KG1 (cell line): Measurements from ENCODE around the gene ZER1.
"Not testable (repeated sequence)": the region's sequence is repeated elsewhere in the genome, so short reads cannot be mapped to it uniquely, and the experiment has no call there.

Source experiments
- DNase-seq: peaks from one replicate; lab custom pipeline; 2025; lab: John Stamatoyannopoulos, UW

Gene ZER1

DNA sequence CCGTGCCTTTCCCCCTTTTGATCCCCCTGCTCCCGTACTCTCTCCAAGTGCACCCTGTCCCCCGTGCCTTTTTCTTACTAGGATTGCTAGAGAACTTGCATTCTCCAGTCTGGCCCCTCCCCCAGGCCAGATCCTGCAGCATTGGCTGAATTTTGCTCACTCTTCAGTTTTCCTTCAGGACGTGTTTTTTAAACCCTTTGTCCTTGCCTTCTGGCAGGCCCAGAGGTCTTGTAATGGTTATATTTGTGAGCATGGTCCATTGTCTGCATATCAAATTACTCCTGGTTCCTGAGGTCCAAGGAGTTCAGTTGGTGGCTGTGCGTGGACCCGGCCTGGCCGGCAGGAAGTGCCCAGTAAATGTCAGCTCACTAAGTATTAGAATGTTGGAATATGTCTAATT, 15.9 kb upstream of the ZER1 start:
- no peak for DNase-seq

- peak; percentile 64 for DNase-seq
Measured at GRCh38 chr9:128786681-128787601, 15.2 kb upstream of the ZER1 start, which contains the start of gene TBC1D13. Gene TBC1D13 (plus strand): TSS chr9:128787253. CDS start chr9:128787354, 101 bp downstream.

DNA sequence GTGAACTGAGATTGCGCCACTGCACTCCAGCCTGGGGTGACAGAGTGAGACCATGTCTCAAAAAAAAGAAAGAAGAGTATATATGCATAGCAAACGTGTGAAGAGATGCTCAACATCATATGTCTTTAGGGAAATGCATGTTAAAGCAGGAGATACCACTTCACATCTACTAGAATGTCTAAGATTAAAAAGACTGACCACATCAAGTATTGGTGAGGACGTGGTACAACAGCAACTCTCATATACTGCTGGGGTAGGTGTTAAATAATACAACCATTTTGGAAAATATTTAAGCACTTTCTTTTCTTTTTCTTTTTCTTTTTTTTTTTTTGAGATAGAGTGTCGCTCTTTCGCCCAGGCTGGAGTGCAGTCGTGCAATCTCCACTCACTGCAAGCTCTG, 13.7 kb upstream of the ZER1 start:
- DNase-seq: no peak

DNA sequence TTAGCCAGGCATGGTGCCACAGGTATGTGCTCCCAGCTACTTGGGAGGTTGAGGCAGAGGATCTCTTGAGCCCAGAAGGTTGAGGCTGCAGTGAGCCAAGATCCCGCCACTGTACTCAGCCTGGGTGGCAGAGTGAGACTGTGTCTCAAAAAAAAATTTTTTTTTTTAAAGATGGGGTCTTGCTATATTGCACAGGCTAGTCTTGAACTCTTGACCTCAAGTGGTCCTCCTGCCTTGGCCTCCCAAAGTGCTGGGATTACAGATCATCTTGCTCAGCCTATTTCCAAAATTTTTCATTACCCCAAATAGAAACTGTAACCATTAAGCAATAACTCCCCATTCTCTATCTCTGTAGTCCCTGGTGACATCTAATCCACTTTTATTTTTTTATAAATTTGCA, 10.9 kb upstream of the ZER1 start:
- DNase-seq: no peak

- no peak for DNase-seq
Measured at GRCh38 chr9:128781187-128782070, 9.7 kb upstream of the ZER1 start.

DNA sequence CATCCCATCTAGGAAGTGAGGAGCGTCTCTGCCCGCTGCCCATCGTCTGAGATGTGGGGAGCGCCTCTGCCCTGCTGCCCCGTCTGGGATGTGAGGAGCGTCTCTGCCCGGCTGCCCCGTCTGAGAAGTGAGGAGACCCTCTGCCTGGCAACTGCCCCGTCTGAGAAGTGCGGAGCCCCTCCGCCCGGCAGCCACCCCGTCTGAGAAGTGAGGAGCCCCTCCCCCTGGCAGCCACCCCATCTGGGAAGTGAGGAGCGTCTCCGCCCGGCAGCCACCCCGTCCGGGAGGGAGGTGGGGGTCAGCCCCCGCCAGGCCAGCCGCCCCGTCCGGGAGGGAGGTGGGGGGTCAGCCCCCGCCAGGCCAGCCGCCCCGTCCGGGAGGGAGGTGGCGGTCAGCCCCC, 8.4 kb upstream of the ZER1 start:
- not testable (repeated sequence) for DNase-seq

- DNase-seq: no peak
Measured at GRCh38 chr9:128774804-128775203, 3.1 kb upstream of the ZER1 start.

- no peak for DNase-seq
Measured at GRCh38 chr9:128773049-128773448, 1.3 kb upstream of the ZER1 start.

- DNase-seq: no peak
Measured at GRCh38 chr9:128771094-128771721, 519 bp downstream of the ZER1 start.

DNA sequence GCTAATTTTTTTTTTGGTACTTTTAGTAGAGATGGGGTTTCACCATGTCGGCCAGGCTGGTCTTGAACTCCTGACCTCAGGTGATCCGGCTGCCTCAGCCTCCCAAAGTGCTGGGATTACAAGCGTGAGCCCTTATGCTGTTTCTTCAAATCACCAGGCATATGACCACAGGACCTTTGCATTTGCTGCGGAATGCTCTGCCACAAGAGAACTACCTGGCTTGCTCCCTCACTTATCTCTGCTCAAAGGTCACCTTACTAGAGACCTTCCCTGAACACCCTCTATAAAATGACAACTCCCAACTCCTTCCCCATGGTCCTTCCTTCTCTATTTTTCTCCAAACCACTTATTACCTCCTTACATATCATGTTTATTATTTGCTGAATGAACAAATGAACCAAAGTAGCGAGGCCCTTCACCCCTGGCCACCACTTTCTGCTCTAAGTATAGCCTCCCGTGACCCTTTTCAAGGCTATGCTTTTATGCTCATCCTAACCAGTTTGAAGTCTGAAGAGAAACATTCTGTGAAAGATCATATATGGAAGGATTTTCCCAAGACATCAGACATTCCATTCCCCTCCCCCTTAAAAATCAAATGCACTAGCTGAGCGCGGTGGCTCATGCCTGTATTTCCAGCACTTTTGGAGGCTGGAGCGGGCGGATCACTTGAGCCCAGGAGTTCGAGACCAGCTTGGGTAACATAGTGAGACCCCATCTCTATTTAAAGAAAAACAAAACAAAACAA, 1.3 kb downstream of the ZER1 start:
- no peak for DNase-seq

DNA sequence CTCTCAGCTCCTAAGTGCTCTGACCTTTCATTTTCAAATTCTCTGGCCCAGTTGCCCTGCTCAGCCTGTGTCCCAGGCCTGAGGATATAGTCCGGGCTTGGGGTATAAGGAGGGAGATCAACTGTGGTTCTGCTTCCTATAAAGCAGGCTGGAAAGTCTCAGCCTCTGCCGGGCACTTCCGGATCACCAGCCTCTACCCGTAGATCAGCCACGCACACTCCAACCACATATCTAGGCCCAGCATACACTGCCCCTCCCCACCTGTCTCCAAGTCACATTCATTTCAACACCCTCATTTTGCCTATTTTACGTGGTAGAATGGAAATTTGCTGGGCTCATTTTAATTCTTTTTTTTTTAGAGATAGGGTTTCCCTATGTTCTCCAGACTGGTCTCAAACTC, 3.1 kb downstream of the ZER1 start:
- DNase-seq: no peak

GRCh38 chr9:128765499-128765898, 6.2 kb downstream of the ZER1 start:
- no peak for DNase-seq

GRCh38 chr9:128764361-128764760, 7.4 kb downstream of the ZER1 start:
- no peak for DNase-seq

- DNase-seq: no peak
Measured at GRCh38 chr9:128762671-128763449, 8.9 kb downstream of the ZER1 start.

GRCh38 chr9:128757602-128758001, 14.1 kb downstream of the ZER1 start:
- DNase-seq: no peak

GRCh38 chr9:128753627-128754026, 18.1 kb downstream of the ZER1 start:
- no peak for DNase-seq

DNA sequence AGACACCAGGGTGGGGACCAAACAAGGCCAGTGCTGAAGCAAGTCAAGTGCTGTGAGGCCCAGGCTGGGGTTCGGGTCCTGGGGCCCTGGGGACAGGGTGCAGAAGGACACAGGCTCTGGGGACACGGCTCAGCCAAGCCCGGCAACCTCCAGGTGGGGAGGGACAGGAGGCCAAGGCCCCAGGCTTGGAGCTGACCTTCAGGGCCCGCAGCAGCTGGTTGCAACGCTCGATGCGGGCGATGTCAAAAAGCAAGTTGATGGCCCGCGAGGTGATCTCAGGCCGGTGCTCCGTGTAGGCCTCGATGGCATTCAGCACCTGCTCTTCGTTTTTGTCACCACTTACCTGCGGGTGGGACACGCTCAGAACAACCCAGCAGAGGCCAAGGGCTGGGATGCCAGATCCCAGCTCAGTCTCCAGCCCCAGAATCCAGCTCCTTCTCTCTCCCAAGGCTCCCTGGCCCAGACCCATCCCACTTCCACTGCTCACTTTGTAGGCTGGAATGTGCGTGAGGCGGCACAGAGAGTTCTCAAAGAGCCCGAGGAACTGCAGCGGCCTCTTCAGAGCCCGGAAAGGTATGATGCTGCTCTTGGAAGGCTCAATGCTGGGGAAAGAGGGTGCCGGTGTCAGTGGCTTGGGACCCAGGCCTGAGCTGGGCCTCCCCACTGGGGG, 20.7 kb downstream of the ZER1 start:
- DNase-seq: no peak

DNA sequence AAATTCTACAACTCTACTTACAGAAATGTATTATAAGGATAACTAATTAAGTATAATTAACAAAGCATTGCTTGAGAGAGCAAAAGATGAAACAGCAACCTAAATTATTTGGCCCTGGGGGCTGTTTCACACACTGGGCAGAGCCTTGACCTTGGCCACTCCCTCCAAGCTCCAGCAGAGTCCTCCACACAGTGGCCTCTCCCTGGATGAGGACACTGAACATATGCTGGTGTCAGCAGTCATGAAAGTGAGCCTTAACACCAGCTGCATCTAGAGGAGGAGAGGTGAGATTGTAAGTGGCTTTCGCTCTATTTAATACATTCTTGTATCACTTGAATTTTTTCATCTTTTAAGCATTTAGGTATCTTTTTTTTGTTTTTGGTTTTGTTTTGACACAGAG, 24.5 kb downstream of the ZER1 start:
- no peak for DNase-seq

DNA sequence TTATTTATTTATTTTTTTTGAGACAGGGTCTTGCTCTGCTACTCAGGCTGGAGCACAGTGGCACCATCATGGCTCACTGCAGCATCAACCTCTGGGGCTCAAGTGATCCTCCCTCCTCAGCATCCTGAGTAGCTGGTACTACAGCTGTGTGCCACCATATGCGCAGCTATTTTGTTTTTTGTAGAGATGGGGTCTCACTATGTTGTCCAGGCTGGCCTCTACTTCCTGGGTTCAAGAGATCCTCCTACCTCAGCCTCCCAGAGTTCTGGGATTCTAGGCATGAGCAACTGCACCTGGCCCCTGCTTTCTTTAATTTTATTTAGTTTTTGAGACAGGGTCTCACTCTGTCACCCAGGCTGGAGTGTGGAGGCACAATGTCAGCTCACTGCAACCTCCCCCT, 28.3 kb downstream of the ZER1 start:
- DNase-seq: no peak

- DNase-seq: no peak
Measured at GRCh38 chr9:128742401-128742800, 29.3 kb downstream of the ZER1 start.
